GM18907 (cell line): ENCODE data around the gene USP43.

ENCODE experiments used
- ATAC-seq: cut with Tn5 transposase; IDR thresholded peaks from one replicate; pipeline ENCODE4 v1.9.1; 2021; ENCODE audit warnings: mild to moderate bottlenecking, moderate library complexity; ENCODE audit not compliant: unreplicated experiment

USP43 gene

DNA sequence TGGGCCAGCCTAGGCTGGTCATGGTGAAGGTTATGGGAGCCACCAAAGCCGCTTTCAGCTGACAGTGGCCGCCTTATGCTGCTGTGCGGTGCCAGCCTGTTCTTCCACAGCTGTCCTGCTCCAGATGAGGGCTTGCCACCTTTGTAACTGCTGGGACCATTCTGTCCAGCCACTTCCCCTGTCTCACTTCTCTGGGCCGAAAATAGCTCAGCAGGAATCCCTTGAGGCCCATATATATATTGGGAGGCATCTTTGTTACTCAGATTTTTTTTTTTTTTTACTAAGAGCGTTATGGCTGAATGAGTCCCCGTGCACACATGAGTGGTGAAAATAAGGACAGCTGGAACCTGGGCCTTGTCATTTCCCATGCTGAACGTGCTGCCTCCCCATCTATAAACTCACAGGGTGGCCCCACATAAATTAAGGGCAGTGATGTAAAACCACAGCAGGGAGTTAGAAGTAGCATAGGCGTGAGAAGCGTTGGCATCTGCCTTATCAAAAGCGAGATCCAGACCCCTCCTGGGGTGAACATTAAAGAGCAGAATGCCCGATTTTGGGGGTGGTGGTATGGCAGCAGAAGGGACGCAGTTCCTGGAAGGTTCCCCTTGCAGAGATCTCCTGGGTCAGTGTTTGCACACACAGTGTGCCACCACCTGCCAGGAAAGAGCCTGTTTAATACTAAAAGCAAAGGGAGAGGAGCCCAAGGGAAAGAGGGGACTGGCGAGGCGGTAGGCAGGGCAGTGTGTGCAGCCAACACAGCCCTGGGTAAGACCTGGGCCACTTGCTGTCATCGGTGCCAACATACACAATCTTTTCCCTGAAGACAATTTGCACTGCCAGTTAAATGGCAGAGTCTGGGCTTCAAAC, 57.8 kb downstream of the USP43 start:
- no peak for ATAC-seq

DNA sequence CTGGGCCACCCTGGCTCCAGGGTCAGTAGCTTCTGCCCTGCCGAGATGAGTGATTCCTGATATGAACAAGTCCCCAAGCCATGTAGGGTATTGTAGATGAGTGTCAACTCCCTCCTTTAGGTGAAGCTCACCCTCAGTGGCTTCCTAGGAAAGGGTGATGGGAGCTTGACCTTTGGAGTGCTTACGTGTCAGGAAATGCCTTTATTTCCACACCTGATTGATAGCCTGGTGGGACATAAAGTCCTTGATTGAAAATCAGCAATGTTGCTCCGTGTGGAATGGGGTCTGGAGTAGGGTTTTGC, 58.4 kb downstream of the USP43 start:
- ATAC-seq: no peak

DNA sequence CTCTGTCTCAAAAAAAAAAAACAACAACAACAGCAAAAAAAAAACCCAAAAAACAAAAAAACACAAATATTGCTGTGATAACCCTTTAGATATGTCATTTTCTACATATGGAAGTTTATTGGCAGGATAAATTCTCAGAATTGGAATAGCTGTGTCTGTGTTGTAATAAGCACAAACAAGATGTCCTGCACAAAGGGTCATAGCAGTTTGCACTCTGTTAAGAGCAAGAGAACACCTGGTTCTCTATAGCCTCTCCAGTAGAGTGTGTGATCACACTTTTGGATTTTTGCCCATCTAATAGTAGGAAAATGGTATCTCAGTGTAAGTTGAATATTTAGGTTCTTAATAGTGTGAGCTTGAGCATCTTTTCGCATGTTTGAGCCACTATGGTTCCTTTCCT, 60.4 kb downstream of the USP43 start:
- ATAC-seq: no peak

DNA sequence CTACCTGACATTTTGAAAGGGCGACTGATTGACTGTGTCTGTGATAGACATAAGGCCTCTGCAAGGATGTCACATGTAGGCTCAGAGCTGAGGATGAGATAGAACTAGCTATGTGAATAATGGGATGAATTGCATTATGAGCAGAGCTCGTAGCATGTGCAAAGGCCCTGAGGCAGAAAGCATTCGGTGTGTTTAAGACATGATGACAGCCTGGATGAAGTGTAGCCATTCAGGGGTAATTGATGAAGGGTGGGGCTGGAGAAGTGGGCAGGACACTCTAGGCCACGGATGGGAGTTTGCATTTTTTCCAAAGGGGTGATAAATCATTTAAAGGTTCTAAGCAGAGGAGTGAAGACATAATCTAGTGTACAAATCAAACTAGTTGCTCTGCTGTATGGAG, 62.6 kb downstream of the USP43 start:
- ATAC-seq: no peak

DNA sequence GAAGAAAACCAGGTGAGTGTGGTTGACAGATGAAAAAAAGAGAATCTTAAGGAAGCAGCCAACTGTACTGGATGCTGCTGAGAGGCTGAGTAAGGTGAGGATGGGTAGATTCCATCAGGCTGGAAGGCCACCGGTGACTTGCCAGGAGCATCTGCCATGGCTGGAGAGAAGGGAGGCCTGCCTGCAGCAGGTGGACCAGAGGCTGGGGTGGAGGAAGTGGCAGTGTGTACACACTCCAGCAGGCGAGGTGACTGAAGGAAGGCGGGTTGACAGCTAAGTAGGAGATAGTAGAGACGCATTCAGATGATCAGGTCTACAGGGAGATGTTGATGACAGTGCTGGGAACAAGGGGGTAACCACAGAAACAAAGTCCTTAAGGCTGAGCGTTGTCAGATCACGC, 69.5 kb downstream of the USP43 start:
- ATAC-seq: no peak

DNA sequence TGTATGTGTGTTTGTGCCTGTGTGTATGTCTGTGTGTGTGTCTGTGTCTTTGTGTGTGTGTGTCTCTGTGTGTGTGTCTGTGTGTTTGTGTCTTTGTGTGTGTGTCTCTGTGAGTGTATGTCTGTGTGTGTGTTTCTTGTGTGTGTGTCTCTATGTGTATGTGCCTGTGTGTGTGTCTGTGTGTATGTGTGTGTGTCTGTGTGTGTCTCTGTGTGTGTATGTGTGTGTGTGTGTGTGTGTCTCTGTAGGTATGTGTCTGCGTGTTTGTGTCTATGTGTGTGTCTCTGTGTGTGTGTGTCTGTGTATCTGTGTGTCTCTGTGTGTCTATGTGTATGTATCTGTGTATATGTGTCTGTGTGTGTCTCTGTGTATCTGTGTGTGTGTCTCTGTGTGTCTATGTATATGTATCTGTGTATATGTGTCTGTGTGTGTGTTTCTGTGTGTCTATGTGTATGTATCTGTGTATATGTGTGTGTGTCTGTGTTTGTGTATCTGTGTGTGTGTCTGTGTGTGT, 70.2 kb downstream of the USP43 start:
- no peak for ATAC-seq

DNA sequence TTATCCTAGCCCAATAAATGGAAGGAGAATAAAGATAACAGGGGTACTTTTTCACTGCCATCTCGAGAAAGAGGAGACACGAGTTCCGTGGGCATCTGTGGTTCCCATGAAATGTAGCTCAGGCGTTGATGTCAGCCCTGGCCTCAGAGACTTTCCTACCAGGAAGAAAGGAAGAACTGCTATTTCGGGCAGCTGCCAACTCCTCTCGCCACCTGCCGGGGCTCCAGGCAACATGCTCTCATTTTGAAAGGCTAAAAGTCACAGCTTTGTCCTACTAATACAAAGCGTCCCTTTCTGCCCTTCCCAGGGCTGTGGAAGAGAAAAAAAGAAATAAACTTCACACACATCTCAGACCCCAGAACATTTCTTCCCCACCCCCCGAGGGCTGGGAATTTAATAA, 80.3 kb downstream of the USP43 start:
- ATAC-seq: no peak

DNA sequence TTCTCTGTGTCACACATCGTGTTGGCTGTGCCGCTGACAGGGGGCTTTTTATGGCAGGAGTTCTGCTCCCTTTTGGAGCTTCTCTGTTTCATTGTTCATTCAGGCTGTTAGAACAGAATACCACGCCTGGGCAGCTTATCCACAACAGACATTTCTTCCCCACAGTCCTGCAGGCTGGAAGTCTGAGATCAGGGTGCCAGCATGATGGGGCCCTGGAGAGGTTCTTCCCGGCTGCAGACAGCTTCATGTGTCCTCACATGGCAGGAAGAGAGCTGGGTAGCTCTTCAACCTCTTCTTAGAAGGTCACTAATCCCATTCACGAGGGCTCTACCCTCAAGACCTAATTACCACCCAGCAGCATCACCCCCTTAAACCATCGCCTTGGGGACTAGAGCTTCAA, 81.0 kb downstream of the USP43 start:
- no peak for ATAC-seq

DNA sequence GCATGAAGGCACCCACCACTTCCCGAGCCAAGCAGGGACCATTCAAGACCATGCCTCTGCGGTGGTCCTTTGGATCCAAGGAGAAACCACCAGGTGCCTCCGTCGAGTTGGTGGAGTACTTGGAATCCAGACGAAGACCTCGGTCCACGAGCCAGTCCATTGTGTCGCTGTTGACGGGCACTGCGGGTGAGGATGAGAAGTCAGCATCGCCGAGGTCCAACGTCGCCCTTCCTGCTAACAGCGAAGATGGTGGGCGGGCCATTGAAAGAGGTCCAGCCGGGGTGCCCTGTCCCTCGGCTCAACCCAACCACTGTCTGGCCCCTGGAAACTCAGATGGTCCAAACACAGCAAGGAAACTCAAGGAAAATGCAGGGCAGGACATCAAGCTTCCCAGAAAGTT, 82.7 kb downstream of the USP43 start:
- ATAC-seq: no peak

DNA sequence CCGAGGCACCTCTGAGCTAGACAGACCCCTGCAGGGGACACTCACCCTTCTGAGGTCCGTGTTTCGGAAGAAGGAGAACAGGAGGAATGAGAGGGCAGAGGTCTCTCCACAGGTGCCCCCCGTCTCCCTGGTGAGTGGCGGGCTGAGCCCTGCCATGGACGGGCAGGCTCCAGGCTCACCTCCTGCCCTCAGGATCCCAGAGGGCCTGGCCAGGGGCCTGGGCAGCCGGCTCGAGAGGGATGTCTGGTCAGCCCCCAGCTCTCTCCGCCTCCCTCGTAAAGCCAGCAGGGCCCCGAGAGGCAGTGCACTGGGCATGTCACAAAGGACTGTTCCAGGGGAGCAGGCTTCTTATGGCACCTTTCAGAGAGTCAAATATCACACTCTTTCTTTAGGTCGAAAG, 83.2 kb downstream of the USP43 start:
- no peak for ATAC-seq

DNA sequence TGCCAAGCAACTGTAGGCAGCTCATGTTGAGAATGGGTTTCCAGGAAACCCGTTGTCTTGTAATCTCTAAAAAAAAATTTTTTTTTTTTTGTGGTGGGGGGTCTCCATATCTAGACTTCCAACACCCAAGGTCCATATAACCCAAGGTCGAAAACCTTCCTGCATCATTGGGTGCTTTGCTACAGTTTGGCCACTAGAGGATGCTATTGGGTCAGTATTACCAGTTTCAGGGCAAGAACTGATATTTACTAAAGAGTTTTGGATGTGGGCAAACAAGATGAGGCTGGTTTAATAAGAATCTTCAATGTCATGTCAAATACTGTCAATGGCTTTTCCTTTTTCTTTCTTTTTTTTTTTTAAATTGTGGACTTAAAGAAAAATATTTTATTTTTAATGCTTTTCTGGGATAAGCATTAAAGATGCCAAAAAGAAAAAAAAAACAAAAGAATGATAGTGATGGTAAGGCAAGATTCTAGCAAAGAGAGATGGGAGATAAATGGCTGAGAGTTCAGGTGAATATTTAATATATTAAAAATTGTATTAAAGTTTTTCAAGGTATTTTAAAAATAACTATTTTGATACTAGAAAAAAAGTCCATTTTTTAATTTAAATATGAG, 83.8 kb downstream of the USP43 start:
- ATAC-seq: no peak

DNA sequence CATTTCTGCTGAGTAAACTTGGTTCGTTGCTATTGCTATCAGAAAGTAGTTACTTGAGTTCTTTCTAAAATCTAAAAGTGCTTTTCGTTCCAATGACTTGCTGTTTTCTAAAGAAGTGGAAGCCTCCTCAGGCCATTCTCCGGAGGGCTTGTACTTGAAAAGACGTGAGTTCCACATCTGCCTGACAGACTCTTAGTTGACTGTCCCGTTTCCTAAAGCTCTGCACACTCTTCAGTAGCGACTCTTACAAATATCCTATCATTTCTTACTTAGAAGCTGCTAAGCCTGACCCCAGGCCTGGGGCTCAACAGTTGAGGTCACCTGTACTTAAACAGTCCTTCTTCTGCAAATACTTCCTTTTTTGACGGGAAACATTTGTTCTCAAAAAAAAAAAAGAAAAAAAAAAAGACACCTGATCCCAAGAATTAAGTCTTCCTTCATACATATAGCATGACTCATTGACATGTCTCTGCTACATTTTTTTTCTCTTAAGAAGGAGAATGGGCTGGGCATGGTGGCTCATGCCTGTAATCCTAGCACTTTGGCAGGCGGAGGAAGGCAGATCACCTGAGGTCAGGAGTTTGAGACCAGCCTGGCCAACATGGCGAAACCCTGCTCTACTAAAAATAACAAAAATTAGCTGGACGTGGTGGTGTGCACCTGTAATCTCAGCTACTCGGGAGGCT, 84.6 kb downstream of the USP43 start:
- ATAC-seq: no peak

DNA sequence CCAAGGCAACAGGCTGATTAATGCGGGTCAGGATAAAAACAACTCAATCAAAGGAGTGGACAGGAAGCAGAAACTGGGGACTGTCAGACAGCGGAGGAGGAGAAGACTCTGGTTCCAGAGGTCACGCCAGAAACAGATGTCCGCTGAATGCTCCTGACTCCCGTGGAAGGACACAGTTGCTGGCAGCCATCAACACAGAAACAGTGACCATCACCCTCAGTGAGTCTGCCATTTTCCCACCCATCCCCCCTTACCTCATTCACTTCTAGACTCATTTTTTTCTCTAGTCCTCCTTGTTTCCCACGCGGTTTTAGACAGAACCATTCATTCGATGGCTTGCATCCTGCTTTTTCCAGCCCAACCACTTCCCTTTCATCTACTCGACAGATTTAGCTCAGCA, 105.2 kb downstream of the USP43 start:
- no peak for ATAC-seq

DNA sequence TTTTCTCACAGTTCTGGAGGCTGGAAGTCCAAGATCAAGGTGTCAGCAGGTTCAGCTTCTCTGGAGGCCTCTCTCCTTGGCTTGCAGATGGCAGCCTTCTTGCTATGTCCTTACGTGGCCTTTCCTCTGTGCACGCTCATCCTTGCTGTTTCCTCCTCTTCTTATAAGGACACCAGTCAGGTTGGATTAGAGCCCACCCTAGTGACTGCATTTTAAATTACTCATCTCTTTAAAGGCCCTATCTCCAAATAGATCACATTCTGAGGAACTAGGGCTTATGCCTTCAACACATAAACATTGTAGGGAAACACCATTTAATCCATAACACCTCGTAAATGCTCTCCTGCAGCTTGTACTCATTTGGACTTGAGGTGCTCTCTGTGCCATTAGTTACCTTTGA, 109.8 kb downstream of the USP43 start:
- no peak for ATAC-seq

DNA sequence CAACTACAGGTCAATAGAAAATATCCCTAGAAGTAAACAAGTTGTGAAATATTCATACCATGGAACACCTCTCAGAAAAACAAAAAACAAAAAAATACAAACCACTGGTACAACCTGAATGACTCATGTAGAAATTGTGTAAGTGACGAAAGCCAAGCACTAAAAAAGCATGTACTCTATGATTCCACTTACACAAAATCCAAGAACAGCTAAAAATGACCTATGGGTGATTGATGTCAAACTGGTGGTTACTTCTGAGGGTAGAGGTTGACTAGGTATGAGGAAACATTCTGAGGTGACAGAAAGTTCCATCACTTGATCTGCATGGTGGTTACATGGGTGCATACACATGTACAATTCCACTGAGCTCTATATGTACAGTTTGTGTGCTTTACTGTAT, 114.9 kb downstream of the USP43 start:
- ATAC-seq: no peak

DNA sequence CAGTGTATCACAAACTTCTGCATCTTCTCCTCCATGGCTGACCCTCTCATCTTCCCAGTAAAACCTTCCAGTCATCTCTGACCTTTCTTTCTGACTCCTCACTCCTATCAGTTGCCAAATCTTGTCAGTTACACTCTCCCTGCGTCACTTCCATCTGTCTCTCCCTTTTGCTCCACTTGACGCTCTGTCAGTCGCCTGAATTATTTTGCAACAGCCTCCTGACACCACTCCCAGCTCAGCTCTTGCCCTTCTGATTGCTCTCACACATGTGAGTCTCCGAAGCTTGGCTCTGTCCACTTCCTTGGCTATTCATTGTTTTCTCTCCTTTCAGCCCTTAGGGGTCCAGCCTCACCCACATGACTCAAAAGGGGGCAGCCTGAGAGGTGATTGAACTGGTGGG, 118.3 kb downstream of the USP43 start:
- no peak for ATAC-seq

DNA sequence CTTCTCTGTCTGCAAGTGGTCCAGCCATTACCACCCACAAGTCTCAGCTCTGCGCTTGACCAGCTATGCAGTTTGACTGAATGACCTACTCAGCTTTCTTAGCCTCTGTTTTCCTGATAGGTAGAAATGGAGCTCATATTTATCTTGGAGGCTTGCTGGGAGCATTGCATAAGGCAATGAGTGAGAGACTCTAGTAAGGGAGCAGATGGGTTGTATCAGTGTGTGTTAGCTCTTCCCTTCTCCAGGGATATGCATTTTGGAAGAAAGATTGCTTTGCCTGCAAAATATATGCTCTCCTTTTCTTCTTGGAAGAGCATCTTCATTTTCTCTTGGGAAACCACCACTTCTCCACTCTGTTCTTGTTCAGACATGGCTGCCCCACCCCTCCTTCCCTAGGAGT, 120.0 kb downstream of the USP43 start:
- no peak for ATAC-seq

DNA sequence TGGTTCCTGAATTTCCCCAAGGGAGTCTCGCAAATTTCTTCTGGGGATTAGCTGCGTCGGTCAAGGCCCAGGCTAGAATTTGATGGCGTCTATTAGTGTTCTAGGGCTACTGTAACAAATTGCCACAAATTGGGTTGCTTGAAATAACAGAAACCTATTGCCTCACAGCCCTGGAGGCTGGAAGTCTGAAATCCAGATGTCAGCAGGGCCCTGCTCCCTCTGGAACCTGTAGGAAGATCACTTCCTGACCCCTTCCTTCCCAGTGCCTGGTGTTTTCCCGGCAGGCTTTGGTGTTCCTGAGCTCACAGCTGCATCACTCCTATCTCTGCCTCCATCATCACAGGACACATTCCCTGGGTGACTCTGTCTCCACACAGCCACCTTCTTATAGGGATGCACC, 121.7 kb downstream of the USP43 start:
- ATAC-seq: no peak

DNA sequence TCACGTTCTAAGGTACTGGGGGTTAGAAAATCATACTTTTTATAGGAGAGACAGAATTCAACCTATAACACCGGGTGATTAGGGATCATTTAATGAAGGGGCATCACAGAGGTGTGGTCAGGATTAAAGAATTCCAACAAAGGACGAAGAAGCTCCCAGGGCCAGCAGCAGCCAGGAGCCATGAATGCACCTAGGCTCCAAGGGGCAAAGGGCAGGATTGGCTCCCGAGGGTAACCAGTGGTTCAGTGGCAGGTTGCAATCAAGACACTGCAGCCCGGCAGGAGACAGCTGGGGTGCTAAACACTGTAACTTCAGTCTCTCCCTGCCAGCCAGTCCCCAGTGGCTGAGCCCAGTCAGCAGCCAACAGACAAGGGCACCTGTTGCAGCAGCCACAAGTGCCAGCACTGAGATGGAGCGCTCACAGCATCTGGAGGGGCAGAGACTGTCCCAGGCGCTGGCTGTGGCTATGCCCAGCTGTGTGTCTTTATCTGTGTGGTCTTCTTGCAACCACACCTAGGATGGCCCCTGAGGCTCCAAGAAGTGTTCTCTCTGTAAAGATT, 122.2 kb downstream of the USP43 start:
- ATAC-seq: no peak

DNA sequence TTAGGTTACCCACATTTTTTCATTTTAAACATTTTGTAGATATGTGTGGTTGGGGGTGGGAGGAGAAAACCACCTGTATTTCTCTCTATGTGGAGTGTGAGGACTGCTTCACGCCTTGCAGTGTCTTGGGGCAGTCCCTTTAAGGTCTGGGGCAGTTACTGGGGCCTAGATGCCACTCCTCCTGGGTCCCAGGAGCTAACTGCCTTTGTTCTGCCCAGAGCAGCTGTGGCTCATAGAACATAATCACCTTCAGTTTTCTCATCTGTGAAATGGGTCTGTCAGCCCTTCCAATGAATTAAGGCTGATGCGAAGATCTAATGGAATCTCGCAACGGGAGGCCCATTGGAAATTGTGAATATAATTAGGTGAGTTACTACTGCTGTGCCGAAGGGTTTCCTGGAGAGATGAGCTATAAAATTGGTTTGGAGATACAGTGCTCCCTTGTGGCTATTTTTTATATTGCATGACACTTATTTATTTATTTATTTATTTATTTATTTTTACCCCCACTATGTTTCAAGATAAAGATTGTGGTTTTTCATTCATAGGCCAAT, 123.1 kb downstream of the USP43 start:
- ATAC-seq: no peak

DNA sequence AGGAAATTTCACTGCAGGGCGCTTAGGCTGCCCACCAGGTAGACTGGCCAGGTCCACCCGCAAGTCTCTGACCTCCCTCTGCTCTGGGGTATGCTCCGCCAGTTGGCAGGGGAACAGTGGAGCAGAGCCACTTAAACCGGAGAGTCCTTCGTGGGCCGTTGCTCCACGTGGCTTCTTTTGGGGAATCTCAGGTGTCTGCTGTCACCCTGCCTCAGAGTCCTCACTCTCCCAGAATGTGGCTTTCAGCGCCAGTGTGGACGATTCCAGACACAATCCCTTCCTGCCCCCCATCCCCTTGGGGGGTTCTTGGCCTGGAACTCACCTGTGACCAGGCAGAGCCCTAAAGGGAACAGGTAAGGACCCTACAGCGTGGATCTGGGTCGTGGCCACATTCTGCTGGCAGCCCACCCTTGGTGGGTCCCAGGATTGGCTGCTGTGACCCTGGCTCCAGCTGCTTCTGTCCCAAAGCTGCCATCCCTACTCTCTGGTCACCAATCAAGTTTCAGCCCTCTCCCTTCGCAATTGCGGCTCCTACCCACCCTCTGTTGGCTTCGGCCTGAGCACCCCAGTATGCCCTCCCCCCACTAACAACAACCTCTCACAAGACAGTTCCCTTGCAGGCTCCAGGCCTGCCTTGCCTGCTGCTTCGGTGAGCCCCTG, 123.8 kb downstream of the USP43 start:
- ATAC-seq: no peak
